ENCODE results near the gene CCNG1.
"Not testable (repeated sequence)": the region's sequence is repeated elsewhere in the genome, so short reads cannot be mapped to it uniquely, and the experiment has no call there.

Gene CCNG1

GRCh38 chr5:163404364-163405173 is 32.8 kb upstream of the CCNG1 start:
- TF ChIP-seq CTCF (conservative IDR thresholded peaks at IDR 0.05; ENCODE audit: control insufficient read depth, insufficient read depth, low read depth, low read length), result no peak
- no peak overlapping the region for H3K4me3 ChIP-seq (ENCODE audit: control insufficient read depth, low read depth, low read length)
- no peak for DNase-seq (ENCODE audit: low read depth)

- no peak overlapping the region for H3K4me3 ChIP-seq (ENCODE audit: control insufficient read depth, low read depth, low read length)
- DNase-seq (ENCODE audit: low read depth), result peak; percentile 17
- no peak for TF ChIP-seq CTCF (conservative IDR thresholded peaks at IDR 0.05; ENCODE audit: control insufficient read depth, insufficient read depth, low read depth, low read length)
These were observed 30.2 kb upstream of the CCNG1 start for GRCh38 chr5:163407034-163407655.

- peak; percentile 84 for TF ChIP-seq CTCF (conservative IDR thresholded peaks at IDR 0.05; ENCODE audit: control insufficient read depth, insufficient read depth, low read depth, low read length)
- no peak overlapping the region for H3K4me3 ChIP-seq (ENCODE audit: control insufficient read depth, low read depth, low read length)
- peak; percentile 69 for DNase-seq (ENCODE audit: low read depth)
These were observed 29.0 kb upstream of the CCNG1 start for GRCh38 chr5:163408311-163408923.

- H3K4me3 ChIP-seq (ENCODE audit: control insufficient read depth, low read depth, low read length), result no peak overlapping the region
- DNase-seq (ENCODE audit: low read depth), result no peak
- no peak for TF ChIP-seq CTCF (conservative IDR thresholded peaks at IDR 0.05; ENCODE audit: control insufficient read depth, insufficient read depth, low read depth, low read length)
These were observed 28.0 kb upstream of the CCNG1 start for GRCh38 chr5:163409384-163409783.

- TF ChIP-seq CTCF (conservative IDR thresholded peaks at IDR 0.05; ENCODE audit: control insufficient read depth, insufficient read depth, low read depth, low read length), result no peak
- no peak for DNase-seq (ENCODE audit: low read depth)
- H3K4me3 ChIP-seq (ENCODE audit: control insufficient read depth, low read depth, low read length), result no peak overlapping the region
These were observed 26.9 kb upstream of the CCNG1 start for GRCh38 chr5:163410505-163410904.

GRCh38 chr5:163415673-163416072 is 21.7 kb upstream of the CCNG1 start:
- not testable (repeated sequence) for H3K4me3 ChIP-seq (ENCODE audit: control insufficient read depth, low read depth, low read length)

GRCh38 chr5:163424836-163425235 is 12.6 kb upstream of the CCNG1 start:
- DNase-seq (ENCODE audit: low read depth), result no peak
- no peak overlapping the region for H3K4me3 ChIP-seq (ENCODE audit: control insufficient read depth, low read depth, low read length)
- TF ChIP-seq CTCF (conservative IDR thresholded peaks at IDR 0.05; ENCODE audit: control insufficient read depth, insufficient read depth, low read depth, low read length), result no peak

More at GRCh38 chr5:163415673-163416072, 21.7 kb upstream of the CCNG1 start:
- not testable (repeated sequence) for DNase-seq (ENCODE audit: low read depth)

GRCh38 chr5:163426128-163426527 is 11.3 kb upstream of the CCNG1 start:
- DNase-seq (ENCODE audit: low read depth); H3K4me3 ChIP-seq (ENCODE audit: control insufficient read depth, low read depth, low read length): not testable (repeated sequence)
